CD14-positive monocyte (primary cell): ENCODE data around the gene EIF1AD. TPM values are rescaled to one million over a fixed set of nuclear protein-coding genes. Genes with fewer than 3 reads are reported as not detected.

ENCODE experiments used
- DNase-seq, 3 donors: peaks; one replicate each; pipeline ENCODE4 v3.0.0-alpha.2; 2011 to 2022
- H2AFZ ChIP-seq: 2 replicates; pipeline ENCODE4 v1.6.0; 2012; ENCODE audit warnings: mild to moderate bottlenecking, low read depth, low read length, inconsistent platforms; ENCODE audit not compliant: insufficient read depth, poor library complexity, severe bottlenecking
- H3K27ac ChIP-seq, 2 donors: 1 replicate in 1 of 2; 2 replicates in 1 of 2; pipeline ENCODE4 v1.5.1; 2012 to 2013; ENCODE audit warnings: low read length in 2 of 2, control low read depth in 1 of 2, inconsistent platforms in 1 of 2, low read depth in 1 of 2, mild to moderate bottlenecking in 1 of 2
- H3K27me3 ChIP-seq, 2 donors: one replicate each; pipeline versions ENCODE4 v1.6.0 to v1.6.1; 2011 to 2013; ENCODE audit warnings: low read length in 2 of 2; ENCODE audit not compliant: control insufficient read depth in 2 of 2, insufficient read depth in 2 of 2
- H3K36me3 ChIP-seq, 2 donors: replicated peaks in 1 of 2; 1 replicate in 1 of 2; 2 replicates in 1 of 2; pipeline versions ENCODE4 v1.5.1 to v1.6.1; 2012 to 2013; ENCODE audit warnings: low read length in 2 of 2, control low read depth in 1 of 2, inconsistent platforms in 1 of 2, mild to moderate bottlenecking in 1 of 2; ENCODE audit not compliant: insufficient read depth in 2 of 2, control insufficient read depth in 1 of 2
- H3K4me1 ChIP-seq, 2 donors: 1 replicate in 1 of 2; 2 replicates in 1 of 2; pipeline versions ENCODE4 v1.5.1 to v1.6.1; 2012 to 2013; ENCODE audit warnings: low read length in 2 of 2, control low read depth in 1 of 2, inconsistent platforms in 1 of 2, mild to moderate bottlenecking in 1 of 2, moderate library complexity in 1 of 2; ENCODE audit not compliant: insufficient read depth in 2 of 2, control insufficient read depth in 1 of 2
- H3K4me2 ChIP-seq: replicated peaks from 2 replicates; pipeline ENCODE3; 2012; ENCODE audit warnings: low read length, moderate library complexity, mild to moderate bottlenecking; ENCODE audit not compliant: poor library complexity, severe bottlenecking; ENCODE audit errors: extremely low read depth
- H3K4me3 ChIP-seq, 3 experiments: fragments of 200-600 bp in 1 of 3; sonication (generic) in 1 of 3; replicated peaks in 1 of 3; 1 replicate in 2 of 3; 2 replicates in 1 of 3; pipeline ENCODE4 v1.5.1; 2011 to 2013; ENCODE audit warnings: low read length in 3 of 3, mild to moderate bottlenecking in 3 of 3, control low read depth in 2 of 3, low read depth in 2 of 3, inconsistent platforms in 1 of 3, moderate library complexity in 1 of 3
- H3K79me2 ChIP-seq: 2 replicates; pipeline ENCODE4 v1.6.0; 2012; ENCODE audit warnings: mild to moderate bottlenecking, control low read depth, inconsistent platforms, low read length, moderate library complexity; ENCODE audit not compliant: insufficient read depth
- H3K9ac ChIP-seq: 2 replicates; pipeline ENCODE4 v1.6.0; 2017; ENCODE audit warnings: low read length, mild to moderate bottlenecking; ENCODE audit not compliant: insufficient read depth, poor library complexity, severe bottlenecking
- H3K9me3 ChIP-seq, 2 donors: replicated peaks in 1 of 2; 1 replicate in 1 of 2; 2 replicates in 1 of 2; pipeline versions ENCODE4 v1.5.1 to v1.6.1; 2012 to 2013; ENCODE audit warnings: low read length in 2 of 2, control low read depth in 1 of 2; ENCODE audit not compliant: control insufficient read depth in 1 of 2, insufficient read depth in 1 of 2
- H4K20me1 ChIP-seq: 2 replicates; pipeline ENCODE4 v1.6.0; 2012; ENCODE audit warnings: mild to moderate bottlenecking, low read length, control low read depth, moderate library complexity; ENCODE audit not compliant: insufficient read depth
- H3K27ac Mint-ChIP-seq, 7 donors: one replicate each; pipeline ENCODE4 v1.8.0; 2020; ENCODE audit warnings: mild to moderate bottlenecking in 7 of 7, mixed read lengths in 7 of 7, moderate library complexity in 6 of 7, inconsistent platforms in 2 of 7
- H3K27me3 Mint-ChIP-seq, 3 donors: one replicate each; pipeline ENCODE4 v1.8.0; 2021 to 2022; ENCODE audit warnings: low read depth in 3 of 3, mild to moderate bottlenecking in 3 of 3, mixed read lengths in 3 of 3, moderate library complexity in 3 of 3, inconsistent platforms in 1 of 3
- H3K36me3 Mint-ChIP-seq, 2 donors: one replicate each; pipeline ENCODE4 v1.8.0; 2020; ENCODE audit warnings: mixed read lengths in 2 of 2, inconsistent platforms in 1 of 2, mild to moderate bottlenecking in 1 of 2
- H3K4me1 Mint-ChIP-seq: one replicate; pipeline ENCODE4 v1.8.0; 2020; ENCODE audit warnings: mild to moderate bottlenecking, mixed read lengths
- H3K4me3 Mint-ChIP-seq, 2 donors: one replicate each; pipeline ENCODE4 v1.8.0; 2020; ENCODE audit warnings: mild to moderate bottlenecking in 2 of 2, mixed read lengths in 2 of 2, moderate library complexity in 1 of 2
- H3K9me3 Mint-ChIP-seq, 7 donors: one replicate each; pipeline ENCODE4 v1.8.0; 2020 to 2022; ENCODE audit warnings: mixed read lengths in 7 of 7, mild to moderate bottlenecking in 6 of 7, moderate library complexity in 6 of 7, inconsistent platforms in 2 of 7
- WGBS: methylation state at CpG from one replicate; pipeline ENCODE4 v1.1.5; 2013; ENCODE audit warnings: missing lambda C conversion rate; ENCODE audit not compliant: insufficient coverage; 5-methylcytosine and 5-hydroxymethylcytosine counted together
- intact Hi-C, 2 donors: fragments of 100-400 bp; cut with micrococcal nuclease; formaldehyde crosslinking; loops; one replicate each; pipeline versions ENCODE4 v1.15.0 to v1.15.1; 2023
- polyA plus RNA-seq, 3 donors: library from polyadenylated mRNA; depleted of rRNA in 1 of 3; unstranded in 2 of 3; stranded (reverse) in 1 of 3; fragments of 300-500 nt in 2 of 3; fragments of >200 nt in 1 of 3; fragmentation: Illumina TruSeq in 2 of 3; gene quantifications; 1 replicate in 2 of 3; 2 replicates in 1 of 3; pipeline ENCODE4 v1.2.3, GENCODE V29; 2012 to 2021
- TF ChIP-seq, protein P1 (sequence below): fragments of 200-600 bp; IDR thresholded peaks from one replicate; pipeline ENCODE4 v1.8.0; 2022; ENCODE audit warnings: antibody characterized with exemption, mild to moderate bottlenecking

EIF1AD gene
- polyA plus RNA-seq, 3 donors: 16.4 to 23.1 (median 18.2) TPM

GRCh38 chr11:66039765-66040164, 37.8 kb upstream of the EIF1AD start:
- H3K27ac ChIP-seq: no peak overlapping the region
- intact Hi-C loops: no loop called here
- no peaks in the 10 kb centered on the region for H3K4me1 ChIP-seq
- 95% methylated on average over 3 of the region's 3 CpGs for WGBS
- Mint-ChIP-seq H3K9me3 (peaks cover 0 to 11% (median 4%) of the 10 kb centered on the region in 7 donors), H3K27ac (no peak overlapping the region), H3K4me3 (no peak overlapping the region), H3K36me3 (no peaks in the 10 kb centered on the region), H3K4me1 (peaks cover 3% of the 10 kb centered on the region), H3K27me3 (peaks cover 6 to 11% (median 7%) of the 10 kb centered on the region in 3 donors)
- no peak overlapping the region for H3K4me3 ChIP-seq
- no peak overlapping the region for H3K4me2 ChIP-seq
- TF ChIP-seq, protein P1, sequence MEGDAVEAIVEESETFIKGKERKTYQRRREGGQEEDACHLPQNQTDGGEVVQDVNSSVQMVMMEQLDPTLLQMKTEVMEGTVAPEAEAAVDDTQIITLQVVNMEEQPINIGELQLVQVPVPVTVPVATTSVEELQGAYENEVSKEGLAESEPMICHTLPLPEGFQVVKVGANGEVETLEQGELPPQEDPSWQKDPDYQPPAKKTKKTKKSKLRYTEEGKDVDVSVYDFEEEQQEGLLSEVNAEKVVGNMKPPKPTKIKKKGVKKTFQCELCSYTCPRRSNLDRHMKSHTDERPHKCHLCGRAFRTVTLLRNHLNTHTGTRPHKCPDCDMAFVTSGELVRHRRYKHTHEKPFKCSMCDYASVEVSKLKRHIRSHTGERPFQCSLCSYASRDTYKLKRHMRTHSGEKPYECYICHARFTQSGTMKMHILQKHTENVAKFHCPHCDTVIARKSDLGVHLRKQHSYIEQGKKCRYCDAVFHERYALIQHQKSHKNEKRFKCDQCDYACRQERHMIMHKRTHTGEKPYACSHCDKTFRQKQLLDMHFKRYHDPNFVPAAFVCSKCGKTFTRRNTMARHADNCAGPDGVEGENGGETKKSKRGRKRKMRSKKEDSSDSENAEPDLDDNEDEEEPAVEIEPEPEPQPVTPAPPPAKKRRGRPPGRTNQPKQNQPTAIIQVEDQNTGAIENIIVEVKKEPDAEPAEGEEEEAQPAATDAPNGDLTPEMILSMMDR: no peak
- H4K20me1 ChIP-seq: no peaks in the 10 kb centered on the region
- no peak overlapping the region for H3K9ac ChIP-seq
- H3K27me3 ChIP-seq: peaks cover 0 to 3% of the 10 kb centered on the region in 2 donors
- H3K36me3 ChIP-seq: no peaks in the 10 kb centered on the region
- H3K9me3 ChIP-seq: no peaks in the 10 kb centered on the region
- H3K79me2 ChIP-seq: no peaks in the 10 kb centered on the region
- no peak overlapping the region for H2AFZ ChIP-seq
- no peak for DNase-seq

DNA sequence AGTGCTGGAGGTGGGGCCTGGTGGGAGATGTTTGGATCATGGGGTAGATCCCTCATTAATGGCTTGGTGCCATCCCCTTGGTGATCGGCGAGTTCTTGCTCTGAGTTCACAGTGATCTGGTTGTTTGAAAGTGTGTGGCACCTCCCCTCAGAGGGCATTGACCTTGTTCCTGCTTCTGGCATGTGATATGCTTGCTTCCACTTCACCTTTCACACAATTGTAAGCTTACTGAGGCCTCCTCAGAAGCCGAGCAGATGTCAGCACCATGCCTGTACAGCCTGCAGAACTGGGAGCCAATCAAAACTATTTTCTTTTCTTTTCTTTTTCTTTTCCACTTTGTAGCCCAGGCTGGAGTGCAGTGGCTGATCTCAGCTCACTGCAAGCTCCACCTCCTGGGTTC, 35.4 kb upstream of the EIF1AD start:
- Mint-ChIP-seq H3K27ac (no peak overlapping the region), H3K36me3 (no peaks in the 10 kb centered on the region), H3K9me3 (peaks cover 0 to 11% (median 4%) of the 10 kb centered on the region in 7 donors), H3K4me3 (no peak overlapping the region), H3K4me1 (no peaks in the 10 kb centered on the region), H3K27me3 (peaks cover 7 to 13% (median 10%) of the 10 kb centered on the region in 3 donors)
- no peaks in the 10 kb centered on the region for H4K20me1 ChIP-seq
- no peaks in the 10 kb centered on the region for H3K79me2 ChIP-seq
- H3K4me3 ChIP-seq: no peak overlapping the region
- TF ChIP-seq, protein P1: no peak
- H3K36me3 ChIP-seq: no peaks in the 10 kb centered on the region
- no peak overlapping the region for H3K9ac ChIP-seq
- intact Hi-C loops: no loop called here
- no peaks in the 10 kb centered on the region for H3K9me3 ChIP-seq
- no peaks in the 10 kb centered on the region for H3K4me1 ChIP-seq
- H3K27ac ChIP-seq: no peak overlapping the region
- 93% methylated on average over 3 of the region's 3 CpGs for WGBS
- H2AFZ ChIP-seq: no peak overlapping the region
- H3K4me2 ChIP-seq: no peak overlapping the region
- DNase-seq: no peak
- H3K27me3 ChIP-seq: peaks cover 0 to 3% of the 10 kb centered on the region in 2 donors
